ENCODE measurements around the gene AFDN.

- TF ChIP-seq CTCF (conservative IDR thresholded peaks at IDR 0.05) (no peak), EZH2 (IDR thresholded peaks at IDR 0.05; ENCODE audit: low read depth) (no peak)
Observed at GRCh38 chr6:167980911-167981580, 154.3 kb downstream of the AFDN start.

All from PC-9 (cell line).